GM19324 (cell line): ENCODE data around the gene PIM3.
"Not testable (repeated sequence)": the region's sequence is repeated elsewhere in the genome, so short reads cannot be mapped to it uniquely, and the experiment has no call there.

ENCODE experiments used
- ATAC-seq: cut with Tn5 transposase; IDR thresholded peaks from one replicate; pipeline ENCODE4 v1.9.1; 2021; ENCODE audit warnings: mild to moderate bottlenecking, moderate library complexity; ENCODE audit not compliant: unreplicated experiment, low FRiP score

PIM3 gene

DNA sequence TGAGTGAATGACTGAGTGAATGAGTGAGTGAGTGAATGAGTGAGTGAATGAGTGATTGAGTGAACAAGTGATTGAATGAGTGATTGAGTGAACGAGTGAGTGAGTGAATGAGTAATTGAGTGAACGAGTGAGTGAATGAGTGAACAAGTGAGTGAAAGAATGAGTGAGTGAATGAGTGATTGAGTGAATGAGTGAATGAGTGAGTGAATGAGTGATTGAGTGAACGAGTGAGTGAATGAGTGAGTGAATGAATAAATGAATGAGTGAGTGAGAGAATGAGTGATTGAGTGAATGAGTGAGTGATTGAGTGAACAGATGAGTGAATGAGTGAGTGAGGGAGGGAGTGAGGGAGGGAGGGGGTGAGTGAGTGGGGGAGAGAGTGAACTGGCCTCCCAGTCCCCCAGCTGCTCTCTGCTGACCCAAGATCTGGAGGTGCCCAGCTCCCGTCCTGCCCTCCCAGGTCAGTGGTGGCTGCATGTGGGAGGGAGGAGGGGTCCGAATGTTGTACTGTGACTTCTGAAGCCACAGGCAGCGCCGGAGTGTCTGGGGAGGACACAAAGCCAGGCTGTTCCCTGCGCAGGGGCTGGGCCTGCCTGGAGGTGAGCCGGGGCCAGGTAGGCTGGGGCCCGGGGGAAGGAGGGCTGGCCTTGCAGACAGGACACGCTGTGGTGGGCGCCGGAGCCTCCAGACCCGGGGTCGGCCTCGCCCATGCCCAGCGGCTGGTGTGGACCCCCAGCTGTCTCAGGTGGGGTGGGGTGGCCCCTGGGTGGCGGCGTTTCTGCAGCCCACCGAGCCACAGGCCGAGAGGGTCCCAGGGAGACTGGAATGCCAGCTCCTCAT lies 17.8 kb upstream of the PIM3 start:
- ATAC-seq, result no peak

DNA sequence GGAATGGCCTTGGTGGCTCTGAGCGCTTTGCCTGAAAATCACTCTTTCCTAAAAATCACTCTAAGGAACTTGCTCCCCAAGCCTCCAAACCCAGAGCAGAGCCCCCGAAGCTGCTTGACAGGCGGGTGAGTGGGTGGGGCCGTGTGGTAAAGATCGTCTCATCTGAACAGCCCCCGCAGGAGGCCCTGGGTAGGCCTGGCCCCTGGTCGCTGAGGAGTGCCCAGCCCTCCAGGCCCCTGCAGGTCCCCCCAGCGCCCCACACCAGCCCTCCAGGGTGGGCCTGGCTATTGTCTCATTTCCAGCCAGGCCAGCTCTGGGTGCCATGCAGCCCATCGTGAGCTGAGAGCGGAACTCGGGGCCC lies 17.2 kb upstream of the PIM3 start:
- ATAC-seq, result no peak

DNA sequence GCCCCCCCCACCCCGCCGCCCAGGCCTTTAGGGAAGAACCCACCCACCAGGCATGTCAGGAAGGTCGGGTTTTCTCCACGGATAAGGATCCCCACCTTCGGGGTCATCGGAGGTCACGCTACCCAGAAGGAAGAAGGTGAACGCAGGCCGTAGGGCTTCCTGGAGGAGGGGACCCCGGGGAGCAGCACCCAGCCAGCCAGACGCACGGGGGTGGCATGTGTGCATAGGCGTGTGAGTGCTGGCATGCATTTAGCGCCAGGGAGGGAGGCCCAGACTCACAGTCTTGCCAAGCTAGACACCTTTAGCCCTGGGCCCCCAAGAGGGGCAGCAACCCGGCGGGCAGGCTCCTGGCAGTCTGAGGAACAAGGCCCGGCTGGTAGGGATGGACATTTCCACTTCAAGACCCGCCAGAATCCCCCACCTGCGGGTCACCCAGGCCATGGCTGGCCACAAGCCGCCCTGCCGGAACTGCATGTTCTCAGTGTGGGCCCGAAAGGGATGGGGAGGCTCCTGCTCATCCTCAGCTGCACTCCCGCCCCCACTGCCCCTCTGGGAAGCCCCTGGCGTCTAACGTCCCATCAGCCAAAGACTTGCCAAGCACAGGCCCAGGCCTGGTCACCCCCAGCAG lies 16.7 kb upstream of the PIM3 start:
- no peak for ATAC-seq

DNA sequence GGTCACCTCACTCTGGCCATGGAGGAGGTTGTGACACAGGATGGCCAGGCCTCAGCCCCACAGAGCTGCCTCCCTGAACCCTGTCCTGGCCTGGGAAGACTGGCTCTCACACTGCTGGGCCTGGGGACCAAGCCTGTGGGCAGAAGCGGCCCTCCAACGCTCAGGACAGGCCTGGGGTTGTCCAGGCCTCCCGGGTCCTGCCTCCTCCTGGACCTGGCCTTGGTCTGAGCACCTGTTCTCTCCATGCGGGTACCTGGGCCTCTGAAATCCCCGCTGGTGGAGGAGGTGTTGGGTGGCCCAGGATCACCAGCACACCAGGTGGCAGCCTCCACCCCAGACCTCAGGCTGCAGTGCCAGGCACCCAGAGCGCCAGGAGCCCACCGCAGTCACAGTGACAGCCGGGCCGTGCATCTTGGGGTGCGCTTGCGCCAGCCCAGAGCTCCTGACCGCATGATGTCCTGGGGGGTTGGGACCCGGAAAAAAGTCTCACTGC lies 16.1 kb upstream of the PIM3 start:
- no peak for ATAC-seq

DNA sequence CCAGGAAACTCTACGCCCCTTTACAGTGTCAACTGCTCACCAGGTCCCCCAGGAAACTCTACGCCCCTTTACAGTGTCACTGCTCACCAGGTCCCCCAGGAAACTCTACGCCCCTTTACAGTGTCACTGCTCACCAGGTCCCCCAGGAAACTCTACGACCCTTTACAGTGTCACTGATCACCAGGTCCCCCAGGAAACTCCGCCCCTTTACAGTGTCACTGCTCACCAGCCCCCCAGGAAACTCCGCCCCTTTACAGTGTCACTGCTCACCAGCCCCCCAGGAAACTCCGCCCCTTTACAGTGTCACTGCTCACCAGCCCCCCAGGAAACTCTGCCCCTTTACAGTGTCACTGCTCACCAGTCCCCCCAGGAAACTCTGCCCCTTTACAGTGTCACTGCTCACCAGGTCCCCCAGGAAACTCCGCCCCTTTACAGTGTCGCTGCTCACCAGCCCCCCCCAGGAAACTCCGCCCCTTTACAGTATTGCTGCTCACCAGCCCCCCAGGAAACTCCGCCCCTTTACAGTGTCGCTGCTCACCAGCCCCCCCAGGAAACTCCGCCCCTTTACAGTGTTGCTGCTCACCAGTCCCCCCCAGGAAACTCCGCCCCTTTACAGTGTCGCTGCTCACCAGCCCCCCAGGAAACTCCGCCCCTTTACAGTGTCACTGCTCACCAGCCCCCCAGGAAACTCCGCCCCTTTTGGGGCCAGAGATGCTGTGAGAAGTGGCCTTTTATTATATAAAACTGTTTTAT lies 15.4 kb upstream of the PIM3 start:
- ATAC-seq, result not testable (repeated sequence)

DNA sequence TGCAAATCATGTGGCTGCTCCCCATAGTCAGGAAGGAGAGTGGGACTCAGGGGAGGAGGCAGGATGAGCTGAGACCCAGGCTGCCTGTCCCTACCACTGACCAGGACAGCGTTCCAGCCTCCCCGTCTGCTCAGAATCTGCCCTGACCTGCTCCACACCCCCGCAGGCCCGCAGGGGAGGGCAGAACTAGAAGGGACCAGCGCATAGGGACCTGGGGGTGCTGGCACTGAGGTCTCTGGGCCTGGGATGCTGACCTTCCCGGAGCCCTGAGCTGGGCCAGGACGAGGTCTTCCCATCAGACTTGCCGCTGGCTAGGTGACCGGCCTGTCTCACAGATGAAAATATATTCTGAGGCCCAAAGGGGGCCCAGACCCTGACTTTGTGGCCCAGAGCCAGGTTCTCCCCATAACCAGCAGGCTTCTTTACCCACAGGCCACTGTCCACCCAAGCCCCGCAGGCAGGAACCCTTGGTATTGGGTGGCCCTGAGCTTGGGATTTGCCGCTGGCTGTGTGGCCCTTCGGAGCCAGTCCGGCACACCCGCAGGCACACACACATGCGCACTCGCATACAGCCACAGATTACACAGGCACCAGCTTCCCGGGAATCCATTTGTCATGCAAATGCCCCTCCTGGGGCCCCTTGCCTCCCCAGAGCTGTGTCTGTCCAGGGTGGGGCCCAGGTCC lies 13.8 kb upstream of the PIM3 start:
- ATAC-seq, result no peak

DNA sequence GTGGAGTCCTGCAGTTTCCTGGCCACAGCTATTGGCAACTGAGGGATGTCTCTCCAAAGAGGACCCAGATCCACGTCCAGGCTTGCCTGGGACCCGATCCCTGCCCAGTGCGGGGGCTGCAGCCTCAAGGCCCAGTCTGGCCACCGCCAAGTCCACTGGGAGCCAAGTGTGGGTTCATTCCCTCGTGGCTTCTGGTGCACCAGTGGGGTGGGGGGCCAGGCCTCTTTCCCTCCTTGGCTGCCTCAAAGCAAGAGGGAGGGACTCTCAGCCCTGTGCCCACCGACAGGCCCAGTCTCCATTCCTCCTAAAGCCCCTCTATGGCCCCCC lies 13.3 kb upstream of the PIM3 start:
- no peak for ATAC-seq

DNA sequence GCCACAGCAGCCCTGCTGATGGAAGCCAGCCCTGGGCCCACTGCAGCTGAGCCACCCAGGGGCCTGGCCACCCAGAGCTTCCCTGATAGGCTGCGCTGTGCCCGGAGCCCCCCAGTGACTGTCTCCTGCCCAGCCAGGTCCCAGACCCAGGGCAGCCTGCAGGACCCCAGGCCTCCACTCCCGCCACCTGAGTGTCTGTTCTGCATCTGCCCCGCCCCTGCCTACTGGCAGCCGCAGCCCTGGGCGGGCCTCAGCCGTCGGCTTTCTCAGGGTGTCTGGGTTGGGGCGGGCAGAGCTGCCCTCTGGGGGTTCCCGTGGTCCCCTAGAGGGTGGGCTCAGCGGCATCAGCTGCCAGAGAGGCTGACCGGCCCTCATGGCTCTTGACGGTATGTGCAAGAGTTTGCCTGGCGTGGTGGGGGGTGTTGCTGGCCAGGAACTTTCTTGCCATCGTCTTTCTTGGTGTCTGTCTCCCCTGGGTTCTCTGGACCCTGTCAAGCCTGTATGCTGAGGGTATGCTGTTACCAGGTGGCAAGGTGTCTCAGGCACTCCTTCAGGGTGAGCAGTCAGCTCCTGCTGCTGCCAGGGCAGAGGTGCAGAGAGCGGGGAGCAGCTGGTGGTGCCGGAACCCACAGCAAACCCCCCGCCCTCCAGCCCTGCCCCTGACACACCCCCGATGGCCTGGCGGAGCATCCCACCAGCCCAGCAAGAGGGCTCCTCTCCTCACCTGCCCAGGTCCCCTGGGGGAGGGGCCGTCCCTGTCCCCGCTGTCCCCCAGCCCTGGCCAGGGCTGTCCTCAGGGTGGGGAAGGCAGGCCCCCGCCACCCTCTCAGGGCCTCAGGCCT lies 12.2 kb upstream of the PIM3 start:
- ATAC-seq, result no peak

DNA sequence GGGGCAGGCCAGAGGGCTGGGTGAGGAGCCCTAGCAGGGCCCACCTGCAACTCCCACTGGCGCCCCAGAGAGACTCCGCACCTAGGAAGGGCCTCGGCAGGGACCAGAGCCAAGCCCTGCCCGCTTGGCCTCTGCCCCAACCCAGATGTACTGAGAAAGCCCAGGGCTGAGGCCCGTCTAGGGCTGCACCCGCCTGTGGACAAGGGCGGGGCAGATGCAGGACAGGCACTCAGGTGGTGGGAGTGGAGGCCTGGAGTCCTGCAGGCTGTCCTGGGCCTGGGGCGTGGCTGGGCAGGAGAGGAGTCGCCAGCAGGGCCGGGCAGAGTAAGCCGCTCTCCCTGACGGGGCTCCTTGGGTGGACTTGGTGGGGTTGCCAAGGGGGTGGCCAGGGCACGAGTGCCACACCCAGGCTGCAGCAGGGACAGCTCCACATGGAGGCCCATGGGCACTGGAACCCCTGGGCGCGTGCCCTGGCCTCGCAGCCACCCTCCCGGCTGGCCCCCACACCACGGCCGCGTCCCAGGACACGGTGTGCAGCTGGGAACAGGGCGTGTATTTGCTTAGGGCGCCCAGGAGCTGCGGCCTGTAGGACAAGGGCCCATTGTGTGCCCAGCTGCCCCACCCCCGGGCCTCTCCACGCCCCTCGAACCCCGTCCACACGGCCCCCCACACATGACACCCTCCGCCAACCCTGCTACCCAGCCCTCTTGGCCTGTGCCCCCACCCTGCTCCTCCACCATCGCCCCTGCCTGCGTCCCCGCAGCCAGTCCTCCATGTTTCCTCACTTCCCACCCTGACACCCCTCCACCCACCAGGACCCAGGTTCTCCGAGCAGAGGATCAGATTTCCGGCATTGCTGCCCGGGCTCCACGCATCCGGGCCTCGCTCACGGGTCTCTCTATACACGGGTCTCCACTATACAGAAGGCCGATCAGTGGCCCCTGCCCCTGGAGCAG lies 11.3 kb upstream of the PIM3 start:
- no peak for ATAC-seq

DNA sequence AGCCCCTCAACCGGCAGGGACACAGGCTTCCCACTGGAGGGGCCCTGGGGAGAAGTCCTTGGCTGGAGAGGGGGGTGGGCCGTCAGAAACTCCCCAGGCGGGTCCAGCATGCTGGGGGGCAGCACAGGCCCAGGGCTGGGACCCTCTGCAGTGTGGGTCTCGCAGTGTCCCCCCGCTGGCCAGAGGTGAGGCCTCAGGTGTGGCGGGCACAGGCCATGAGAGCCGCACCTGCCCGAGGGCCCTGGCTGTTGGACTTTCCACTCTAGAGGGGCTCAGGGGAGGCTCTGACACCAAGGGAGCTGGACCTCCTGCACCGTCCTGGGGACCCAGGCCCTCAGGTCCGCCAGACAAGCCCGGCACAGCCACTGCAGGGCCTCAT lies 10.7 kb upstream of the PIM3 start:
- no peak for ATAC-seq

DNA sequence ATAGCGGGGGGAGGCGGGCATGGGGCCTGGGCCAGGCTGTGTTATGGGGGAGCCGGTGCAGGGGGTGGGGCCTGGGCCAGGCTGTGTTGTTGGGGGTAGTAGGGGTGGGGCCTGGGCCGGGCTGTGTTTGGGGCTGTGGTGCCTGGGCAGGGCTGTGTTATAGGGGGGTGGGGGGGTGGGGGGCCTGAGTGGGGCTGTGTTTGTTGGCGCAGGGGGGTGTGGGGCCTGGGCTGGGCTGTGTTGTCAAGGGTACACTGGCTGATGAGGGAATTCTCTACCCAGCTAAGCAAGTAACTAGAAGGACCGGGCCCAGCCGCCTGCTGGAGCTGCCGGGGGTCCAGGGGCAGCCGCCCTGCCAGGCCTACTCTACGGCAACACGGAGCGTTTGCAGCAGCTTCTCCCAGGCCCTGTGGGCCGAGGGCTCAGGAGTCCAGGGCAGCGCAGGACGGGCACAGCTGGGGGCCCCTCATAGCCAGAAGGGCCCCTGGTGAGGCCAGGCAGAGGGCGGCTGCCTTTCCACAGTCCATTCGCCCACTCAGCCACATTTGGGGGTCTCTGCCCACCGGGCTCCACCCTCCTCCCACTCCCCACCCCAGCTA lies 10.1 kb upstream of the PIM3 start:
- ATAC-seq, result no peak

DNA sequence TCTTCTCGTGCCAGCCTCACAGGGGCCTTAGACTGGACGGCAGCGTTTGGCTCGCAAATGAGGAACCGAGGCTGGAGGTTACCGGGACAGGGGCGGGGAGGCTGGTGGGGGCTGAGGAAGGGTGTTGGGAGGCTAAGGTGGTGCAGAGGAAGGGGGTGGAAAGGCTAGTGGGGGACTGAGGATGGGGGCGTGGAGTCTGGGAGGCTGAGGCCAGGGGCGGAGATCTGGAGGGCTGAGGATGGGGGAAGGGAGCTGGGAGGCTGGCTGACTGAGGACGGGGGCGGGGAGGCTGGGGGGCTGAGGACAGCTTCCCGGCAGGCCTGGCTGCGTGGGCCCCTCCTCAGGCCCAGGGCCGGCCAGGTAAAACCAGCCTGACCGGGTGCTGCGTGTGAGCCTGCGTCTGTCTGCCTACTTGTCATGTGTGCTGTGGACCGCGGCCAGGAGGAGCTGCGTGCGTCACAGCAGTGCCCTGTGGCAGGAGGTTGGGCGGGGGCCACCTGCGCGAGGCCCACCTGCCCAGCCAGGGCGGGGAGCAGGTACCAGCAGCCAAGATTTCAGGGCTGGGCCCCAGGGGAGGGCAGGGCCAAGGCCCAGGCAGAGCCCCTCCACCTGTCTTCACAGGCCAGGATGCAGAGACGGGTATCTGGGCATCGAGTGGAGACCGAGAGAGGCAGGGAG lies 9.4 kb upstream of the PIM3 start:
- ATAC-seq, result no peak

DNA sequence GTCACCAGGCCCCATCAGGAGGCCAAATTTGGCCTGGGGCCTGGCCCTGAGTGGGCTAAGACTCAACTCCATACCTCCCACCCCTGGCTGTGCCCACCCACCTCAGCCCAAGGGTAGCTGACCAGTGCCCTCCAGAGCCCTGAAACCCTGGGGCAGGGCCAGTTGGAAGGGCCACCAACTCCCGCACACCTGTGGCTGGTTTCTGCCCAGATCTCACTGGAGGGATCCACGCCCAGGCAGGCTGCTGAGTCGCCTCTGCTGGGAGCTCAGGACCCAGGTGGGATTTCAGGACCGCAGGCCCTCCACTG lies 8.9 kb upstream of the PIM3 start:
- no peak for ATAC-seq

DNA sequence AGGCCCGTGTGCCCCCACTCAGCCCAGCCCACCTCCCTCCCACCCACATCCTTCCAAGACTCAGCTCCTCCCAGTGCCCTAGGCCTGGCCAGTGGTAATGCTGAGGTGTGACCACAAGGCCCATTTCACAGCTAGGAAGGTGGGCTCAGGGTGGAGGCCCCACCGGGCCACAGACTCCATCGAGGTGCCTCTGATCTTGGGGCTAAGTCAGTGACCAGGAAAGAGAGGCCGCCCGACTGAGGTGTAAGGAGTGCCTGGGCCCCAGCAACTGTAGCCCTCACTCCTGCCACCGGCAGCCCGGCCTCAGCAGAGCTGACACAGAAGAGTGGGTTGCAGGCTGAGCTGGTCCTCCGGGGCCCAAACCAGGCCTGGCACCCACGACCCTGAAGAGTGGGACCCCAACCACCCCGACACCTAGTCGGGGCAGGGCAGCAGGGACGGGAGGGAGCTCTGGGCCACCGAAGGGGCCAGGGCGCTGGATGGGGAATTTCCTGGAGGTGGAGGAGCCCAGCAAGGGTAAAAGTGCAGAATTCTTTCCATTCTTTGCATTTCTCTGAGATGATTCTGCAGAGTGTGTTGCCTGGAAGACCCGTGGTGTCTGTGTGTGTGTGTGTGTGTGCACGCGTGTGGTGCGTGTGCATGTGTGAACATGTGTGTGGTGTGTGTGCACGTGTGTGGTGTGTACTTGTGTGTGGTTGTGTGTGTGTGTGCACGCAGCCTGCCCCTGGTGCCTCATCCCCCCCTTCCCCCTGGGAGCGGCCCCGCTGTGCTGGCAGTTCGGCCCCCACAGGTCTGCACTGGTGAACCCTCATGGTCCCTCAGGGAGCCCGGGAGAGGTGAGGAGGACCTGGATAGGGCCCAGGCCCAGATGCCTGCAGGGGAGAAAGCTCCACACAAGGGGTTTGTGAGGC lies 8.3 kb upstream of the PIM3 start:
- no peak for ATAC-seq

DNA sequence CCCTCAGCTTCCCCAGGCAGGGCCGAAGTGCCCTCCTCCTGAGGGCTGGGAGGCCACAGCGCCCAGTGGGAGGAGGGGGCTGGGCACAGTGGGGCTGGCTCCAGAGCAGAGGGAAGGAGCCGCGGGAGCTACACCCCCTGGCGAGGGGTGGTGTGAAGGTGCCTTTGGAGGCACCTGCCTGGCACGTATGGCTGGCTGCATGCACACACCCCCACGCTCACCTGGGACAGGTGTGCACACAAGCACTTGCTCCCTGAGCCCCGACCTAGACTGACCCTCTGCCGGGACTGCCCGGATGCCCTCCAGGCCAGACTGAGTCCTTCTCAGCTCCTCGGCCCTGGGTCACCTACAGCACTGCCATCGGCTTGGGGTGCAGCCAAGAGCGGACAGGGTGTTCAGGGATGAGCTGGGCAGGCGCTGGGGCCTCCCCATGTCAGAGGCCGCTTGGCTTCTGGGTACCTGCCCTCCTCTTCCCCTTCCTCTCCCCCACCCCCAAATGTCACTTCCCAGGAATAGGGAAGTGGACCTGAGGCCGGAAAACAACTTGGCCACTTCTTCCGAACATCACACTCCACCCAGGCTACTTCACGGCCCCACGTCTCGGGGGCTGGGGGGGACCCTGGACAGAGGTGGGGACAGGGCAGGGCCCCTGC lies 7.4 kb upstream of the PIM3 start:
- ATAC-seq, result no peak

DNA sequence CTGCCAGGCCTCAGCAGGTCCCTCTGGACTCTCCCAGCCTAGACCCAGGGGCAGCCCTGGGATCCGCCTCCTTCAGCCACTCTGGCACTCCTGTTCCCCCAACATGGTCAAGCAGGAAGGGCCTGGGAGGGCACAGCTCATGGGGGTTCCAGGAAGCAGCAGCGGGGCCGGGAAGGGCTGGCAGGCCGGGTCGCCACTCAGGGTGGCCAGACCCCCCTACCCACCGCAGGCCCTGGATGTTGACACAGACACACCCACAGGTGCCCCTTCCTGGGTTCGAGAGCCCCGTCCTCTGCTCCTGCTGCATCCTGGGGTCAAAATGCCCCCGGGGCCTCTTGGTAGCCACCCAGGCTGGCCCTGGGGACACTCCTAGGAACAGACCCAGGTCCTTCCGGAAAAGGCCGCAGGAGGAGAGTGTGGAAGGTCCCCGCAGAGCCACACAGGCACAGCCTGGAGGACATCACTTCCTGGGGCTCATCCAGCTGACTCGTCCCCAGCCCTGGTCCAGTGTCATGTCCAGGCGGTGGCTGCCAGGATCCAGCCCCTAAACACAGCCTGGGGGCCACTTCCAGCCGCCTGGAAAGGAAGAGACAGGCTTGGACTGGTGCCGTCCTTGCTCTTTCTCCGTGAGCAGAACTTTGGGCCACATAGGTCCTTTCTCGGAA lies 6.8 kb upstream of the PIM3 start:
- no peak for ATAC-seq
